PC-3 (cell line): Measurements from ENCODE around the gene ACVRL1. TPM values are rescaled to one million over a fixed set of nuclear protein-coding genes. Genes with fewer than 3 reads are reported as not detected.

Experiments used
- ATAC-seq: fragments of 200-7000 bp; cut with Tn5 transposase; 2 replicates; pipeline ENCODE4 v1.9.1; 2020; ENCODE audit warnings: mild to moderate bottlenecking, moderate library complexity
- BruUV-seq: library from RNA; stranded (reverse); fragments of 400-500 nt; replicated peaks from 2 replicates; lab custom pipeline; 2021; lab: Mats Ljungman, UMichigan
- CTCF ChIA-PET: fragments of 300-600 bp; sonication (Branson Sonifier 250); formaldehyde crosslinking; loops from one replicate; lab custom pipeline; 2022; ENCODE audit warnings: antibody characterized with exemption; lab: Charles Lee
- POLR2A ChIA-PET: fragments of 300-600 bp; sonication (Branson Sonifier 250); formaldehyde crosslinking; loops from one replicate; lab custom pipeline; 2022; ENCODE audit warnings: antibody characterized with exemption; ENCODE audit not compliant: unreplicated experiment; lab: Charles Lee
- DNase-seq: peaks from one replicate; pipeline ENCODE4 v3.0.0-alpha.2; 2015
- H2AFZ ChIP-seq: fragments of 300-600 bp; sonication (generic); 2 replicates; pipeline ENCODE4 v1.6.0; 2016; ENCODE audit warnings: antibody characterized with exemption, low read length
- H3F3A ChIP-seq: fragments of 300-600 bp; sonication (generic); one replicate; pipeline ENCODE4 v1.6.0; 2017; ENCODE audit warnings: antibody characterized with exemption, low read length, control low read depth, mild to moderate bottlenecking; ENCODE audit not compliant: unreplicated experiment
- H3K27ac ChIP-seq: fragments of 300-600 bp; sonication (generic); 2 replicates; pipeline ENCODE4 v1.5.1; 2016; ENCODE audit warnings: mild to moderate bottlenecking, low read length
- H3K27me3 ChIP-seq: fragments of 300-600 bp; sonication (generic); 2 replicates; pipeline ENCODE4 v1.6.1; 2016; ENCODE audit warnings: low read length, mixed read lengths
- H3K36me3 ChIP-seq: fragments of 300-600 bp; sonication (generic); 2 replicates; pipeline ENCODE4 v1.6.1; 2016; ENCODE audit warnings: low read depth, mixed run types, low read length, mixed read lengths
- H3K4me1 ChIP-seq: fragments of 300-600 bp; sonication (generic); 2 replicates; pipeline ENCODE4 v1.5.1; 2016; ENCODE audit warnings: low read length; ENCODE audit not compliant: insufficient read depth
- H3K4me2 ChIP-seq: fragments of 300-600 bp; sonication (generic); 2 replicates; pipeline ENCODE4 v1.6.0; 2016; ENCODE audit warnings: low read length
- H3K4me3 ChIP-seq: fragments of 300-600 bp; sonication (generic); 2 replicates; pipeline ENCODE4 v1.5.1; 2016; ENCODE audit warnings: mild to moderate bottlenecking, low read length, mixed read lengths
- H3K79me2 ChIP-seq: fragments of 300-600 bp; sonication (generic); 2 replicates; pipeline ENCODE4 v1.6.1; 2017; ENCODE audit warnings: low read length, mixed read lengths
- H3K9ac ChIP-seq: fragments of 300-600 bp; sonication (generic); 2 replicates; pipeline ENCODE4 v1.6.0; 2016; ENCODE audit warnings: mild to moderate bottlenecking, low read length
- H3K9me2 ChIP-seq: fragments of 300-600 bp; sonication (generic); replicated peaks from 2 replicates; pipeline ENCODE4 v1.6.1; 2016; ENCODE audit warnings: mixed run types, low read length, mixed read lengths
- H3K9me3 ChIP-seq: fragments of 300-600 bp; sonication (generic); 2 replicates; pipeline ENCODE4 v1.6.1; 2016; ENCODE audit warnings: low read length, mixed read lengths
- H4K20me1 ChIP-seq: fragments of 300-600 bp; sonication (generic); 2 replicates; pipeline ENCODE4 v1.6.1; 2016; ENCODE audit warnings: low read length, mixed read lengths
- CTCF ChIP-seq: fragments of 300-600 bp; sonication (generic); conservative IDR thresholded peaks from 2 replicates; pipeline ENCODE4 v1.5.1; 2017; ENCODE audit warnings: antibody characterized with exemption, low read depth, mild to moderate bottlenecking, low read length
- EZH2 ChIP-seq: fragments of 300-600 bp; sonication (generic); IDR thresholded peaks from one replicate; pipeline ENCODE4 v1.6.1; 2017; ENCODE audit warnings: antibody characterized with exemption, mild to moderate bottlenecking, low read length; ENCODE audit not compliant: unreplicated experiment
- EZH2phosphoT487 ChIP-seq: fragments of 300-600 bp; sonication (generic); IDR thresholded peaks from 2 replicates; pipeline ENCODE4 v1.6.1; 2018; ENCODE audit warnings: mild to moderate bottlenecking, antibody characterized with exemption, low read length, borderline replicate concordance
- intact Hi-C: fragments of 100-400 bp; cut with micrococcal nuclease; formaldehyde crosslinking; loops from 2 replicates; pipeline ENCODE4 v1.9.0; 2023
- total RNA-seq: library from RNA; depleted of rRNA; stranded (reverse); fragments of >200 nt; gene quantifications from 2 replicates; pipeline ENCODE4 v1.2.3, GENCODE V29; 2014

Gene ACVRL1
- total RNA-seq, 1 experiment from 2014 or later = not detected

DNA sequence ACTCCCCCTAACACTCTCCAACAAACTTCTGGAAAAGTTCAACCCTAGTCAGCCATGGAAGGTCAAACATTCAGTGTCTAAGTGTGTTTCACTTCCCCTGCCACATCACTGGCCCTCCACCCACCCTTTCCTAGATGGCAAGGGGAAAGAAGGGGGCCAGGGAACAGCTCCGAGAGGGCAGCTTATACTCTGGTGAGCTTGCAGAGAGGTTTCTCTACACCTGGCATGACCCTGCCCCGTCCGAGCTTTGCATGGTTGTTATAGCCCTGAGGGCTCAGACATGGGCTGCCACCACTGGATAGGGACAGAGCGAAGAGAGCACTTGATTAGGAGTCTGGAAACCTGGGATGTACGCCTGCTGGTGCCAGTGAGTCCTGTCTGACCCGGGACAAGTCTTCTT is 4.0 kb downstream of the ACVRL1 start:
- no peak overlapping the region for H3K9ac ChIP-seq
- CTCF ChIA-PET = no interaction called here

GRCh38 chr12:51911788-51912711 is 4.7 kb downstream of the ACVRL1 start:
- Histone ChIP-seq H4K20me1 (no peaks in the 10 kb centered on the region), H3K79me2 (no peaks in the 10 kb centered on the region), H2AFZ (peak overlapping the region; percentile 50; the same call in 1 of the 2 replicates), H3F3A (no peaks in the 10 kb centered on the region), H3K4me3 (no peak overlapping the region), H3K27me3 (no peaks in the 10 kb centered on the region), H3K36me3 (no peaks in the 10 kb centered on the region), H3K27ac (no peak overlapping the region), H3K4me1 (no peaks in the 10 kb centered on the region), H3K9ac (no peak overlapping the region), H3K9me2 (no peaks in the 10 kb centered on the region), H3K9me3 (no peaks in the 10 kb centered on the region), H3K4me2 (no peak overlapping the region)
- intact Hi-C loops = no loop called here
- no peak for TF ChIP-seq CTCF
- no peak for TF ChIP-seq EZH2
- no peak for TF ChIP-seq EZH2phosphoT487
- ChIA-PET POLR2A (no interaction called here), CTCF (no interaction called here)
- ATAC-seq (peak; percentile 35; the same call in 1 of the 2 replicates), DNase-seq (no peak)
- BruUV-seq = no TSS peak

More for the DNA sequence above, 4.0 kb downstream of the ACVRL1 start:
- Histone ChIP-seq H4K20me1 (no peaks in the 10 kb centered on the region), H3K79me2 (no peaks in the 10 kb centered on the region), H3K4me3 (no peak overlapping the region), H3K36me3 (no peaks in the 10 kb centered on the region), H3K9me2 (no peaks in the 10 kb centered on the region), H3K9me3 (no peaks in the 10 kb centered on the region), H3F3A (no peaks in the 10 kb centered on the region), H3K4me2 (no peak overlapping the region), H3K27ac (no peak overlapping the region), H3K4me1 (no peaks in the 10 kb centered on the region), H2AFZ (no peak overlapping the region), H3K27me3 (no peaks in the 10 kb centered on the region)
- POLR2A ChIA-PET = no interaction called here
- DNase-seq = no peak
- no peak for ATAC-seq
- intact Hi-C loops = no loop called here
- BruUV-seq = no TSS peak
- TF ChIP-seq CTCF (no peak), EZH2 (no peak), EZH2phosphoT487 (no peak)
